Measurements from ENCODE around the gene VPS52.
A peak's percentile ranks its signal among the peaks of the same experiment; 100 is the strongest.

VPS52 gene, protein sequence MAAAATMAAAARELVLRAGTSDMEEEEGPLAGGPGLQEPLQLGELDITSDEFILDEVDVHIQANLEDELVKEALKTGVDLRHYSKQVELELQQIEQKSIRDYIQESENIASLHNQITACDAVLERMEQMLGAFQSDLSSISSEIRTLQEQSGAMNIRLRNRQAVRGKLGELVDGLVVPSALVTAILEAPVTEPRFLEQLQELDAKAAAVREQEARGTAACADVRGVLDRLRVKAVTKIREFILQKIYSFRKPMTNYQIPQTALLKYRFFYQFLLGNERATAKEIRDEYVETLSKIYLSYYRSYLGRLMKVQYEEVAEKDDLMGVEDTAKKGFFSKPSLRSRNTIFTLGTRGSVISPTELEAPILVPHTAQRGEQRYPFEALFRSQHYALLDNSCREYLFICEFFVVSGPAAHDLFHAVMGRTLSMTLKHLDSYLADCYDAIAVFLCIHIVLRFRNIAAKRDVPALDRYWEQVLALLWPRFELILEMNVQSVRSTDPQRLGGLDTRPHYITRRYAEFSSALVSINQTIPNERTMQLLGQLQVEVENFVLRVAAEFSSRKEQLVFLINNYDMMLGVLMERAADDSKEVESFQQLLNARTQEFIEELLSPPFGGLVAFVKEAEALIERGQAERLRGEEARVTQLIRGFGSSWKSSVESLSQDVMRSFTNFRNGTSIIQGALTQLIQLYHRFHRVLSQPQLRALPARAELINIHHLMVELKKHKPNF

DNA sequence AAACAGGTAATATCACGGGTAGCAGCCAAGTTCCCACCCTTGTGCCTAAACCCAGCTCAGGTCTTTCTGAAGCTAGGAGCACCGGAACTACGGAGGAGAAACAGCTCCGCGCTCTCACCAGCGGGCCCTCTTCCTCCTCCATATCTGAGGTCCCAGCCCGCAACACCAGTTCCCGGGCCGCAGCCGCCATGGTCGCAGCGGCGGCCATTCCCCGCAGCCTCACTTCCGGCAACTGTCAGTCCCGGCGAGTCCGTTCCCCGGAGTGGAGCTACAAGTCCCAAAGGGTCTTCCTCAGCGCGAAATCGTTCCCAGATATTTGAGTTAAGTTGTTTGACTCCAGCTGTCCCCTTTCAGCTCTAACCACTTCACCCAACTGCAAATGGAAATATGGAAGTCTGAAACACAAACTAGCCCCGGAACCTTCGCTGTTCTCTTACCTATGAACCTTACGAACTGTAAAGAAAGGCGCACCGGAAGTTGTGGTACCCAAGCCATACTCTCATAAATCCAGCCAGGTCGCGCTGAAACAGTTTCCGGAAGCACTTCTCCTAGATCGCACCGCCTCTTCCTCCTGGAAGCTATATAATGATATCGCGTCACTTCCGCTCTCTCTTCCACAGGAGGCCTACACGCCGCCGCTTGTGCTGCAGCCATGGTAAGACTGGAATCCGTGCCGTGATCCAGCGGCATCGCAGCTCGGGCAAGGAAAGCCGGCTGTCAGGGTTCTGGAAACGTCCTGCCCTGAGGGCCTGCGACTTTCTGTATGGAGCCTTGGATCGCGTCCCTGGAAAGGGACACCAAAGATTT is at the start of gene VPS52, which contains the start of gene RPS18:
TSS of gene VPS52 (minus strand) at position 409 of the 807 bp plus-strand sequence. CDS start at position 208, 201 bp downstream.
TSS of gene RPS18 (plus strand) at position 608 of the 807 bp plus-strand sequence. CDS start at position 653, 45 bp downstream.
- DNase-seq = peak; percentile 95

DNA sequence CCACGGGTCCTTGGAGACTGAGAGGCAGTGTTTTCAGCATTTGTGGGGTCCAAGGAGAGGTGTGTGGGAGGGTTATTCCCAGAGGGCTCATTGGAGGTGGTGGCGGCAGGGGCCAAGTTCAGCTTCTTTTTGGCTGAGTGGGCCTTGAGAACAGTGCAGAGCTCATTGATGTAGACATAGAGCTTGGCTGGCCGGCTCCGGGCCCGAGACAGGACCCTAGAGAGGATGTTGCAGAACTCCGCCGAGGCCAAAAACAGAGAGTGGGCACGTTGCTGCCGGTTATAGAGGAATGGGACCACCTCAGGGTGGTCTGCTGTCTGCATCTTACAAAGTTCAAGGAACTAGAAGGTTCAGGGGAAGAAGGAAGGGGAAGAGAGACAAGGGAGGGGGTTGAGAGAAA is 49.6 kb upstream of the VPS52 start:
- no peak for DNase-seq

DNA sequence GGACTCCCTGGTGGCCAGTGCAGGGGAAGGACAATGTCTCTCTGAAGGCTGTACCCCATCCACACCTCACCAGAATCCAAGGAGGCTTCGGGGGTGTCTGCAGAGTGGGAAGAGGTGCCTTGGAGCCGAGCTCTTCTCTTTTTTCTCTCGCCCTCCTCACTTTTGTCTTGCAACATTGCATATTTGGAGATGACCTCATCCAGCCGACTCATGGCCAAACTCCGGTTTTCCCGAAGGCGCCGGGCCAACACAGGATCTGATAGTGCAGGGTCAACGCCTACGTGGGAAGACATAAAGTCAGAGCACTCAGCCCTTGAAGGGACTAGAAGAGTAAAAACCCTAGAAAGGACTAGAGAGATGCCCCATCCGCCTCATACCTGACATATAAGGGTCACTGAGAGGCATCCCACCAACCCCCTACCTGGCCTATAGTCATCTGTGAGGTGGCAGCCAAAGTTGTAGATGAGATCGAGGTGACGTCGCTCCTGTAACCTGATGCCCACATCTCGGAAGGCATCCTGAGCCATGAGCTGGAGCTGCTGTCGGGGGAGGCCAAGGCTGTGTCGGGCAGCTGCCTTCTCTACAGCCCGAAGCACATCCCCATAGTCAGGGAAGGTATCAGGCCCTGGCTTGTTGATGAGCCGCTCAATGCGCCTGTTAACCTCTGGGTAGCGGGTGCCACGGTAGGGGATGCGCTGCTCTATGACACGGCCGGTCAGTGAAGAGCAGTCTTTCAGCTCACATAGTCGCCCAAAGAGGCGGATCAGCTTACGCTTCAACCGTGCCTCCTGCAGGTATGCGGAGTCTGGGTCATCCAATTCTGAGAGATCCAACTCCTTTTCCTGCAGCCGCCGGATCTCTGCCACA is 48.9 kb upstream of the VPS52 start:
- no peak for DNase-seq

DNA sequence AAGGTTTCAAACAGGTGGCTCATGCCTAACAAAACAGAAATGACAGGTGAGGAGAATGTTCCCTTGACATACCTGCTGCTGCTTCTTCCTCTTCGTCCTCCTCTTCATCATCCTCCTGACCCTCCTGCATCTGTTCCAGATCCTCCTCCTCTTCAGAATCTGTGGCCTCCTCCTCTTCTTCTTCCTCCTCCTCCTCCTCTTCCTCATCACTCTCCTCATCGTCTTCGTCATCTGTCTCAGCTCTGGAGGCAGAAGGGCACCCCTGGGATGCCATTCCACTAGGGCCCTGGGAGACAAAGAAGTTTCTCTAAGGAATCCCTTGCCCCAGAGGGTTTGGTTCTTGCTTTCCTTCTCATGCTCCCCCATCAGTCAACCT is 48.3 kb upstream of the VPS52 start:
- no peak for DNase-seq

DNA sequence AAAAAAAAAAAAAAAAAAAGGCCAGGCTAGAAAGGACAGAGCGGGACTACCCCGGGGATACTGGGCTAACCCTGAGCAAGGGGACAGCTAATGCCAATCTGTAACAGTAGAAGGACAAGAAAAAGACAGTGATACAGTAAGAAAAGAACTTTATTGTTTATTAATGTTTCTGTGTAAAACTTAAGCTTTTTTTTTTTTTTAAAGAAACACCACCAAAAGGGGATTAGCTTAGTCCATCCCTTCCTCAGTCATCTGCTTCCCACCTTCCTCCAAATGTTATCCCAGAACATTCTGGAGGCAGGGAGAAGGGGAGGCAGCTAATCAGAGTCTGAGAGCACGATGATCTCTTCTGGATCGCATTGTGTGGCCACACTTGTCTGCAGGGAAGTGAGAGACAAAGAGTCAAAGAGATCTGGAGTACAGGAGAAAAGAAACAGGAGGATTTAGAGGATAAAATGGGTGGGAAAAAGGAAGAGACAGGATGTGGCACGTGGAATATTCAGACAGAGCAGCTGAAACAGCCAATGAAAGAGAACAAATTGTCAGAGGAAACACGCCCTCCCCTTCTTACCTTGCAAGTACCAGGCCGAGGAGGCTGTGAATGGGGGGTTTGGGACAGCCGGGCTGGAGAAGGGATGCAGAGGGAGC is 46.9 kb upstream of the VPS52 start:
- no peak for DNase-seq

DNA sequence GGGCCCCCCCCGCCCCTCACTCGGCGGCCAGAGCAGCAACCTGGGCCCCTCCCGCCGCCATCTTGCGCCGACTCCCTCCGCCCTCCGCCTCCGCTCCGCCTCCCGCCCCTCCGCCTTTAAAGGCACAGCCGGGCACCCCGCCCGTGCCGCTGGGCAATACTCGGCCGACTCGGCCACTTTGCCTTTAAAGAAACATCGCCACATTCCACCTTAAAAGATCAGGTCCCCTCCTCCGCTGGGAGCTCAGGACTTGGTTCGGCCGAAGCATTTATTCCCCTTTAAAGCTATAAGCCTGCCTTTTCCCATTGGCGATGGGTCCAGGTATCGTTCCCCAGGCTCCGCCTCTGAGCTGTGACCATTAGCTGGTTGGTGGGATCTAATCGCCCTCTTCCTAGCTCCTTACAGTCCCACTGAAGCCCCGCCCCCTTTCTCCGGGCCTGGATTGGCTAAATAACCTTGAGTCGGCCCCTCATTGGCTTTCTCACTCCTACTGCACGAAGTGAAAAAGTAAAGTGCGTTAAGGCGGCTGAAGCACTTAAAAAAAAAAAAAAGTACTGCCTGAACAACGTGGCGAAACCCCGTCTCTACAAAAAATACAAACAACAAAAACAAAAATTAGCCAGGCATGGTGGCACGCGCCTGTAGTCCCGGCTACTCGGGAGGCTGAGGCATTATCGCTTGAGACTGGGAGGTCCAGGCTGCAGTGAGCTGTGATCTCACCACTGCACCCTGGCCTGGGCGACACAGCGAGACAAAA is 46.2 kb upstream of the VPS52 start, which contains the start of gene ZBTB22:
TSS of gene ZBTB22 (minus strand) at position 76 of the 757 bp plus-strand sequence. CDS start 828 bp downstream, outside the sequence.
- DNase-seq = peak; percentile 92

DNA sequence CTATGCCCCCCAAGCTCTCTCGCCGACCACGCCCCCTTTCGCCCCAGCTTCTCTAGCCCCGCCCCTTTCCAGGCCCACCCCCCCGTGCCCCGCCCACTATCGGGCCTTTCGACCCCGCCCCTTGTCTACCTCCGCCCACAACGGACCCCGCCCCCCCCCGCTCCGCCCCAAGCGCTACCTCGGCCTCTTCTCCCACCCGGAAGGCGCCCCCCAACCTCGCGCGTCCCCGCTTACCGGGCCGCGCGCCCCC is 45.7 kb upstream of the VPS52 start:
- DNase-seq = no peak

DNA sequence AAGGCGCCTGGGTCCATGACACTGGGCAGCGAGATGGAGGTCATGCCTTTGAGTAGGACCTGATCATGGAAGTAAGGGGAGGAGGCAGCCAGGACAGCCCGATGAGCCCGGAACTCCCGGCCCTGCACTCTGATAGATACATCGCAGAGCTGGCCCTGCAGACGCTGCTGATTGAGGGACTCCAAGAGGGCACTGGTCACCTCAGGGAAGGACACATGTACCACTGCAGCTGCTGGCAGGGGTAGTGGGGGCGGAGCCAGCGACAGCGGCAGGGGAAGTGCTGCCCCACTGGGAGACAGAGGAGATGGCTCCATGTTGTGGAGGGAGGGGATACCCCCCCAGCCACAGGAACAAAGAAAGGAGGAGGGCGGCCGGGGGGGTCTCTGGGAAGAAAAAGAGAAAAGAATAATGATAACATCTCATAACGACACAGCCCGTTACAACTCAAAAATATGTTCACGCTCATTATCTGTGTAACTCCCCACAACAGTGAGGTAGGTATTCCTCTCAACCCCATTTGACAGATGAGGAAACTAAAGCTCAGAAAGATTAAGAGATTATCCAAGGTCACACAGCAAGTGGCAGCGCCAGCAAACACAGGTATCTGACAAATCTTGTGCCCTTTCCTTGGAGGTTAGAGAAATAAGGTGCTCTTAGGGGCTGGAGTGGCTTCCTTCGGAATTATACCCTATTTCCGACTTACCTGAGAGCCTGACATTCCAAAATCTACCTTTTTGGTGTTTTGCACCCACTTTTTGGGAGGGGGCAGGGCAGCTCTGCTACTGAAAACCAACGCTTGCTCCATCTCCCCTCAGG is 45.1 kb upstream of the VPS52 start:
- DNase-seq = no peak

DNA sequence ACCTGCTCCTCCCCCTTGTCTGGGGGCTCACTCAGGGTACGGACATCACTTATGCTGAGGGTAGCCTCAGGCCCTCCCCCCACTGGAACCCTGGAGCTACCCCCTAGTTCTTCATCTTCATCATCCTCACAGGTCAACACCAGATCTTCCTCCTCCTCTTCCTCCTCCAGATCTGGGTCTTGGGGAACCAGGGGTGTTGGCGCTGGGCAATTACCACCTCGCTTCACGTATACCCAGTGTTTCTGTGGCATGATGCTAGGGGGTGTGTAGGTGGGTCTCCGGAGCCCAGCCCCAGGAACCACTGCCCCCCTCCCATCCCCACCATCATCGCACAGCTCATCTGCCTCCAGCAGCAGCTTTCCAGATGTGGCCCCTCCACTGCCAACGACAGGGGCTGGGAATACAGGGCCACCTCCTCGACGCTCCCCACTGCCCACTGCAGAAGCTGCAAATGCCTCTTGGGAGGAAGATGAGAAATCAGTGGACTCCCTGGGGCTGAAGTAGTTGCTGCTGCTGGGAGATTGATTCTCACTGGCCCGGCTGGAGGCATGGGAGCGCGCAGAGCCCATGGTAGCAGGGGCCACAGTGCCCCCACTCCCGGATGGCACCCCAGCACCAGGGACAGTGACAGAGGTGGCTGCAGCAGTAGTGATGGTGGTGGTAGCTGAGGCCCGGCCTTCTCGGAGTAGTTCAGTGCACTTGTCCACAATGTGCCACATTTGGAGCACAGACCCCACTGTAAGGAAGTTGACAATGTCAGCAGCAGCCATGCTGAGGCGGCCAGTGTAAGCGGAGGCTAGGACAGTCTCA is 44.3 kb upstream of the VPS52 start:
- no peak for DNase-seq

DNA sequence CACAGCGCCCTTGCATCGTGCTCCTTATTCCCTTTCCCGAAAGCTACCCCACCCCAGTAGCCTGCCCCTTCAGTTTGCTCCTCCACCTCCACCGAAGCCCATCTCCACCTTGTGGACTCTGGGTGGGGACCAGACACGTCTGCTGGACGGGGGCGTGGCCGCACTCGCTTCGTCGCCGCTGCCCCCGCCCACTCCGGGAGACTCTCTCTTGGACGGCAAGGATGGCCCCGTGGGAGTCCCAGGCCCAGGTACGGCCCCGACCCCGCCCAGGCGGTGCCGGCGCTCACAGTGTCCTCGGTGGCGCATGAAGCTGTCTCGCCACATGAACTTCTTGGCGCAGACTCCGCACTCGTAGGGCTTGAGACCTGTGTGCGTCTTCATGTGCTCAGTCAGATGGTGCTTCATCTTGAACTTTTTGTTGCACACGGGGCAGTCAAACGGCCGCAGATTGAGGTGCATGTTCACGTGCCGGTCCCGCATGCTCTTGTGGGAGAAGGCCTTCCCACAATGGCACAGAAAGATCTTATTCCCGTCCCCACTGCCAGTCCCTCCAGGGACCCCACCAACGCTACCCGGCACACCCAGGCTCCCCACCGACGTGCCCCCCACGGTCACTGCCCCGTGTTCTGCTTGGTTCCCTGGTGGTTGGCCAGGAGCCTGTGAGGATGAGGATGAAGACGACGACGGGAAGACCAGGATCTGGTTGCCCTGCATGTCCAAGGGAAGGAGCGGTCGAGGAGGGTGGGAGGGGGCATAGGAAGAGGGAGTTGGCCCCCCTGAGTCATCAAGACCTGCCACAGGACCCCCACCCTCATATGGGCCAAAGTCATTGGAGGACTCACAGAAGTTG is 43.5 kb upstream of the VPS52 start:
- DNase-seq = no peak

DNA sequence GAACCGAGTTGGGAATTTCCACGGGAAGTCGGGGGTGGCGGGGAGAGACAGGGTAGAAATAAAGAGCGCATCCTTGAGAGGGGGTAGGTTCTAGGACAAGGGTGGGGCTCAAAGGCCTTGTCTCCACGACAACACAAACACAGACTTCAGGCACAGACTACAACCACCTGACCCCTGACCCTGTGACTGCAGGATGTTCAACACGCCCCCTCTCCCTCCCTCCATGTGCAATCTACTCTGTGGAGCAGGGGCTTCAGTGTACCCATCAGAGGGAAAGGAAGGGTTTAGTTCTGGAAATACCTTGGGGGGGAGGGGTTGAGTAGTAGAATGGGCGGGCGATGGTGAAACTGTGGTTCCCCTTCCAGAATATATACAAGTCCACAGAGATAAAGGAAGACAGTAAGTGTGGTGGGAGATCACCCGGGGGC is 42.9 kb upstream of the VPS52 start:
- DNase-seq = no peak

DNA sequence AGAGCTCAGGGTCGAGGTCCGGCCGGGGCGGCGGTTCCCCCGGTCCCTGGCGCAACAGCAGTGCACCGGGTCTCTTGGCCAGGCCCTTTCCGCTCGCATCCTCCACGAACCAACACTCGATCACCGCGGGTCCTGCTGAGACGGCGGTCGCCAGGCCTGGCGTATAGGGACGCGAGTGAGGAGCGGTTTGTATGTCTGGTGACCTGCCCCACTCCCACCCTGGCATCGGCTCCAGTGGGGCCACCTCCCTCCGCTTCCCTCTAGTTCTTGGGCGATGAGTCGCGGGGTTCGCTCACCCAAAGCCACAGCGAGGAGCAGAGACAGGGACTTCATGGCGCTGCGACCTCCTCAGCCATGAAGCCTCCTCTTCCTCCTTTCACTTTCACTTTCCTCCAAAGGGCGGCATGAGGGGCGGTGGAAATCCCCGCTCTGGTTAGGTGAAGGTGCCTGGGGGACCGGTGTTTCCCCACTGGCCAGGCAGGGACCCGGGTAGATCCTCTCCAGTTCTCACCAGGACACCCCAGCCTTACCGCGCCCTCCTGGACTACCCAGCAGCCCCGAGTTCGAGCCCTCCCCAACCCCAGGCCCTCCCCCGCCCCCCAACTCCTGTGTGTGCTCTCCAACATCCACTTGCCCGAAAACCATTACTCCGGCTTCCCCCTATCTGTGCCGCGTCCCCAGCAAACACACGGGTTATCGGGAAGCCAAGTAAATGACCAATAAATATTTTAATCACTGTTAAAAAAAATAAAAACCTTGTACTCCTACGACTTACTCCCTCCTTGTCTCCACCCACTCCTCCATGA is 42.2 kb upstream of the VPS52 start, which contains the start of gene TAPBP:
TSS of gene TAPBP (minus strand) at position 370 of the 806 bp plus-strand sequence. CDS start at position 333, 37 bp downstream.
- DNase-seq = peak; percentile 2

DNA sequence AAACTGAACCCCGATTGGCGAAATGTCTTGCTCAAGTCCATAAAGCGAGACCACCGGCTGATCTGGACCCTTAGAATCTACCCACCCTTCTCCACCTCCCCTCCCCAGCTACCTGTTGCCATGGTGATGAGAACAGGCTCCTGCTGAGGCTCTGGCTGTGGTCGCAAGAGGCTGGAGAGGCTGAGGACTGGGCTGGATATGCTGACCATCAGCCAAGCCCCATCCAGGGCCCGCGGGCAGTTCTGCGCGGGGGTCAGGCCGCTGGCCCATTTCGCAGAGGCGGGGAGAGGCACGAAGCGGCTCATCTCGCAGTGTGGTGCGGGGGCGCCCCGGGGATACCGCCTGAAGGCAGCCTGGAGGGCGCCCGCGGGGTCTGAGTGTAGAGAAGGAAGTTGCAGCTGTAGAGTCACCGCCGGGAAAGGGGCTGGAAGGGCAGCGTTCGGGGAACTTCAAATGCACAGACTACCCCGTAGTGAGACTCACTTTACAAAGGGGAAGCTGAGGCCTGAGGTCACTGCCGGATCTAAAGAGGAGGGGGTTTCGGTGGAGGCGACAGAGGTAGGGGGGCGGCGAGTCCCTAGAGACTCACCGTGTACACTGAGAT is 41.5 kb upstream of the VPS52 start:
- peak; percentile 3 for DNase-seq

DNA sequence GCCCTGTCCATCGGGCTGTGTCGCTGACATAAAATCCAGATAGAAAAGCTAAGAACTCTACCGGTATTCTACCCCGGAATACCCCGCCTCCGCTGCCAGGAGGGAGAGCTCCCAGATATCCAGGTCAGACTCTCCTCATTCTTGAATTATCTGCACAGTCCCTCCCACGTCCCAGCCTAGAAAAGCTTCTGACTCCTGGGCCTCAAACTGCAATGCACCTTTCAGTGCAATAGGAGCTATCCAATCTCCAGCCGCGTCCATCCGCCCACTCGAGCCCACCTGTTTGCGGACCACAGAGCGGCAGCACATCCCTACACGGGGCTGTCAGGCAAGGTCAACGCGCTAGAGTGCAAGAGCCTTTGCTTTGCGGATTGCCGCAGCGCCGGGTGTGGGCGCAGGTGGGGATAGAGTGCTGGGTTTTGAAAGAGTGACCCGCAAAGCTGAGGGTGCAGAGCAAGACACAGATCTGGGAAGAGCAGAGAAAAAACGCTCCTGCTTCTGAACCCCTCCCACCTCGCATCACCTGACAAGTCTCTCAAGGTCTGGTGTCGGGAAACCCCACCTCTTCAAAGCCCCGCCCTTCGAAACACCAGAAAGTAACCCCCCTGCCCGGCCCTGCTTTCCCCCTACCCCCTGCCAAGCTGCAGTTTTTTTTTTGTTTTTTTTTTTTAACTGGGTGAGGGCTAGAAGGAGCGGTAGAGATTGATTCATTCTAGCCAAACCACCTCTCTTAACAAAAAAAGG is 40.9 kb upstream of the VPS52 start:
- peak; percentile 25 for DNase-seq

DNA sequence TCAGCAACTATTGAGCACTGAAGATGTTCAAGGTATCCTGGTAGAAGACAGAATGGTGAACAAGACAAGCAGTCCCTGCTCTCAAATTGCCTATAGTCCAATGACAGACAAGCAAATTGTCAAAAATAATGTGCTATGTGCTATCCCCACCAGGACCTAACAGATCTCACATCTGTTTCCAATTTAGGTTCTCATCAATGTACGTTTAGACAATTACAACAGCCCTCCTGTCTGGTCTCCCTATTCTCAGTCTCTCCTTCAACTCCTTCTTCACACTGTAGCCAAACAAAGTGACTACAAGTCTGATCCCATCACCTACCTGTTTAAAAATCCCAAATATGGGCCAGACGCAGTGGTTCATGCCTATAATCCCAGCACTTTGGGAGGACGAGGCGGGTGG is 34.7 kb upstream of the VPS52 start:
- DNase-seq = no peak

DNA sequence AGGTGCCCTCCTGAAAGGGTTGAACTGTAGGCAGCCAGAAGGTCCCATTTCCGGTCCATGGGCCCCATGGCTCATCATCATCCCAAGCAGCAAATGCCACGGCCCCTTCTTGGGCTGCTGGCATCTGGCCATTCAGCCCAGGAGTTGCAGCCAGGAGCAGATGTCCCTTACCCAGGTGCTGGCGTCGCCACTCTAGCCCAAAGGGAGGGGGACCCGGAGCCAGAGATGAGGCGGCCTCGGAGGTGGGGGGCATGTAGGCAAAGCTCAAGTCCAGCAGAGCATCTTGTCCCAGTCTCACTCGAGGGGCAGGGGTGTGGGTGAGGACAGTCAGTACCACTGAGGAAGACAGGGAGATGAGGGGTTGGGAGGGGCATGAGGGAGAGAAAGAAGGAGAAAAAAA is 33.4 kb upstream of the VPS52 start:
- no peak for DNase-seq
